ENCODE measurements around the gene ZNF559. TPM values are rescaled to one million over a fixed set of nuclear protein-coding genes. Genes with fewer than 3 reads are reported as not detected.
A peak's percentile ranks its signal among the peaks of the same experiment; 100 is the strongest.

Gene ZNF559
- total and polyA plus RNA-seq, 5 experiments from 2014 or later: 37.2 to 66.0 (median 55.4) TPM

DNA sequence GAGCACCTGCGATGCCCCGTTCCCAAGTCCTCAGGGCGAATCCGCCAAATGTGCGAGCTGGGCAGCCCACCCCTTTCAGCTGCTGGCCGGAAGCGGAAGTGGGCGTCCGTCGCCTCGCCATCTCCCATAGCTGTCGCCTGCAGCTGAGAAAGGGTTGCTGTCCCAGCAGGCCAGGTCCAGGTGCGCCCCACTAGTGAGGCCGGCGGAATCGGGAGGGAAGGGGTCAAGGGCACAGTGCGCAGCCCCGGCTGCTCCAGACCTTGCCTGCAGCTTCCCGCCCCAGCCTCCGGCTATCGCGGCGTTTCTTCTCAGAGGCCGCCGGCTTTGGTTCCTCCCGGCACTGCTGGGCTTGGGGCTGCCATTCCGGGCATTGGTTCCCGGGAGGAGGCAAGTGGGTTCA lies 38.9 kb downstream of the ZNF559 start, which contains the start of gene ZNF177:
ZNF177 (plus strand) TSS at position 109 of the 400 bp plus-strand sequence. CDS start 15,299 bp downstream, outside the sequence.
- POLR2A ChIA-PET: no interaction called here
- peaks cover 26 to 80% (median 50%) of the 10 kb centered on the region in 3 donors for H3K36me3 Mint-ChIP-seq
- no peak for DNase-seq

DNA sequence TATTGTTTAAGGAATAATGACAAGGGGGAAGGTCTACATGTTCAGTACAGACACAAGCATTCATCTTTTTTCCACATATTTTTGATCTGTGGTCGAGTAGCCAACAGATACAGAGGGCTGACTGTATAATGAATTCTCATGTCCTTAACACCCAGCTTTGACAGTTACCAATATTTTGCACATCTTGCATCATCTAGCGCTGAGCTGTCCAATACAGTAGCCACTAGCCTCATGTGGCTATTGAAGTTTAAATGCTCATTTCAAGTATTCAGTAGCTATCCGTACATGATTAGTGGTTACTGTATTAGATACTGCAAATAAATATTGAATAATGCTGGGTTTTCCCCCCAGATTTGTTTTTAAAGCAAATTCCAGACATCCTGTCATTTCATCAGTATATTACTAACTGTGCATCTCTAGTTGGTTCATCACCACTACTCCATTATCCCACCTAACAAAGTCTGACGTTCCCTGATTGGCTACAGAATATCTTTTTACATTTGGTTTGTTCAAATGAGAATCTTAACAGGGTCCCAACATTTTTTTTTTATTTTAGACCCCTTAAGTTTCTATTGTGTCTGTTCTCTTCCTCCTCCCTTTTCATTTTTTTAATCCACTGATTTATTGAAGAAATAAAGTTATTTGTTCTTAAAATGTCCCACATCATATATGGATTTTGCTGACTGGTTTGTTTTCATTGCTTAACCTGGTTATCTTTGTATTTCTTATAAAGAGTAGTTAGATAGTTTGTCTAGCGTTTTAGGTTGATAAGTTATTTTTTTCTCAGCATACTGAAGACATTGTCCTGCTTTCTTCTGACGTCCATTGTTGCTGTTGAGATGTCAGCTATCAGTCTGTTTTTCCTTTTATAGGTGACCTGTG lies 47.0 kb downstream of the ZNF559 start:
- Mint-ChIP-seq H3K36me3 (peaks cover 53 to 91% (median 69%) of the 10 kb centered on the region in 3 donors), H3K9me3 (peaks cover 28 to 94% (median 62%) of the 10 kb centered on the region in 9 donors), H3K4me3 (no peak overlapping the region), H3K27me3 (no peaks in the 10 kb centered on the region), H3K4me1 (no peaks in the 10 kb centered on the region), H3K27ac (no peak overlapping the region)
- DNase-seq (no peak), ATAC-seq (no peak)
- POLR2A ChIA-PET: interaction anchor here (0.8 kb wide), 1 partner anchor 20 kb away, joined by 3 read pairs; no protein-coding TSS in a partner anchor

More for the DNA sequence above, 38.9 kb downstream of the ZNF559 start, which contains the start of gene ZNF177:
- H3K4me3 Mint-ChIP-seq: peak within 1 kb of the TSS in 7 of 10 donors; percentile 5 to 70 (median 30)
- no peak within 1 kb of the TSS for H3K27ac Mint-ChIP-seq
- peaks cover 0 to 8% (median 3%) of the 10 kb centered on the region in 5 donors for H3K27me3 Mint-ChIP-seq
- ATAC-seq: no peak
- H3K4me1 Mint-ChIP-seq: peaks cover 3 to 10% (median 6%) of the 10 kb centered on the region in 4 donors
- H3K9me3 Mint-ChIP-seq: peaks cover 14 to 93% (median 48%) of the 10 kb centered on the region in 9 donors

DNA sequence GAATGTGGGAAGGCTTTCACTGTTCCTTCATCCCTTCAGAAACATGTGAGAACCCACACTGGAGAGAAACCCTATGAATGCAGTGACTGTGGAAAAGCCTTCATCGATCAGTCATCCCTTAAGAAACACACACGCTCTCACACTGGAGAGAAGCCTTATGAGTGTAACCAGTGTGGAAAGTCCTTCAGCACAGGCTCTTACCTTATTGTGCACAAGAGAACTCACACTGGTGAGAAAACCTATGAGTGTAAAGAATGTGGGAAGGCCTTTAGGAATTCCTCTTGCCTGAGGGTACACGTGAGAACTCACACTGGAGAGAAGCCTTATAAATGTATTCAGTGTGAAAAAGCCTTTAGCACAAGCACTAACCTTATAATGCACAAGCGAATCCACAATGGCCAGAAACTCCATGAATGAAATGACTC lies 57.4 kb downstream of the ZNF559 start:
- Mint-ChIP-seq H3K36me3 (peaks cover 74 to 88% (median 85%) of the 10 kb centered on the region in 3 donors), H3K9me3 (peaks cover 12 to 95% (median 54%) of the 10 kb centered on the region in 9 donors), H3K27ac (no peak overlapping the region), H3K4me1 (no peaks in the 10 kb centered on the region), H3K4me3 (no peak overlapping the region), H3K27me3 (no peaks in the 10 kb centered on the region)
- no peak for ATAC-seq
- POLR2A ChIA-PET: no interaction called here
- no peak for DNase-seq

Other genes with a start within 250 kb of the ZNF559 start
- not detected for gene OR1M1, start 237.1 kb upstream of the ZNF559 start, total RNA-seq
- gene OR1M1, start 237.1 kb upstream of the ZNF559 start, polyA plus RNA-seq: not detected
- gene OR7G2, start 216.7 kb upstream of the ZNF559 start, total RNA-seq: not detected
- gene OR7G2, start 216.7 kb upstream of the ZNF559 start, polyA plus RNA-seq: not detected
- gene OR7G1, start 208.4 kb upstream of the ZNF559 start, total RNA-seq: not detected
- gene OR7G1, start 208.4 kb upstream of the ZNF559 start, polyA plus RNA-seq: not detected
- gene OR7G3, start 197.2 kb upstream of the ZNF559 start, total RNA-seq: not detected
- not detected for gene OR7G3, start 197.2 kb upstream of the ZNF559 start, polyA plus RNA-seq
- 10 to 100 TPM; 56.5 to 67.4 TPM for gene ZNF317, start 183.8 kb upstream of the ZNF559 start, total RNA-seq
- 10 to 100 TPM; 26.0 to 56.4 (median 31.9) TPM for gene ZNF317, start 183.8 kb upstream of the ZNF559 start, polyA plus RNA-seq
- under 1 TPM in 1 of 2 experiments, not detected in 1; 0.11 TPM for gene OR7D2, start 145.2 kb upstream of the ZNF559 start, total RNA-seq
- gene OR7D2, start 145.2 kb upstream of the ZNF559 start, polyA plus RNA-seq: not detected
- not detected for gene OR7D4, start 104.6 kb upstream of the ZNF559 start, total RNA-seq
- gene OR7D4, start 104.6 kb upstream of the ZNF559 start, polyA plus RNA-seq: not detected
- gene OR7E24, start 73.2 kb upstream of the ZNF559 start, total RNA-seq: not detected
- gene OR7E24, start 73.2 kb upstream of the ZNF559 start, polyA plus RNA-seq: not detected
- gene ZNF699, start 14.3 kb upstream of the ZNF559 start, total RNA-seq: 10 to 100 TPM; 20.6 to 23.1 TPM
- 10 to 100 TPM in 1 of 3 donors, 1 to 10 TPM in 2; 6.9 to 30.0 (median 8.8) TPM for gene ZNF699, start 14.3 kb upstream of the ZNF559 start, polyA plus RNA-seq
- 1 to 10 TPM; 3.5 to 4.6 TPM for gene ZNF177, start 38.8 kb downstream of the ZNF559 start, total RNA-seq
- gene ZNF177, start 38.8 kb downstream of the ZNF559 start, polyA plus RNA-seq: under 1 TPM; 0.28 to 0.73 (median 0.49) TPM
- 100 to 1,000 TPM; 140 to 147 TPM for gene ZNF266, start 111.4 kb downstream of the ZNF559 start, total RNA-seq
- gene ZNF266, start 111.4 kb downstream of the ZNF559 start, polyA plus RNA-seq: 10 to 100 TPM; 15.5 to 18.8 (median 17.7) TPM
- not detected for gene ZNF560, start 174.4 kb downstream of the ZNF559 start, total RNA-seq
- not detected for gene ZNF560, start 174.4 kb downstream of the ZNF559 start, polyA plus RNA-seq
- gene ZNF426, start 214.5 kb downstream of the ZNF559 start, total RNA-seq: 10 to 100 TPM; 24.4 to 27.3 TPM
- 10 to 100 TPM; 15.8 to 18.4 (median 17.4) TPM for gene ZNF426, start 214.5 kb downstream of the ZNF559 start, polyA plus RNA-seq

Data from naive thymus-derived CD8-positive, alpha-beta T cell (primary cell).